ENCODE data around the gene TMA7B. TPM values are rescaled to one million over a fixed set of nuclear protein-coding genes. Genes with fewer than 3 reads are reported as not detected.

Gene TMA7B
- total RNA-seq, 2 donors from 2014 or later = 0.20 TPM; not detected in 1

DNA sequence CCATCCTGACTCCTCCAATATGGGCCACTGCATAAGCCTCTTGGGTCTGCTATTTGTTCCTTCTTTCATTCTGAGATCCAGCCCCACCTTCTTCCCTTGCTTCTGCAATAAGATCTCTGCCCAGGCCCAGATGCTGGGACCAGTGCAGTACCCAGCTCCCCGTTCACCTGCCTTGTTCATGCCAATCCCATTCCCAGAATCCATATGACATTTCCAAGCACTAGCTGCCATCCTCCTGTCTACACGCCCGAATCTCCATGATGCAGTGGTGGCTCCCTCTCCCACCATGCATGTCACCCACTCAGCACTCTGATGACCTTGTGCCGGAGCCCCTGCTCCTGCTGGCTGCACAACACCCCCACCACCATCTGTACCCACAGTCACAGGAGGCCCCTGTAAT, 23.1 kb downstream of the TMA7B start:
- H3K27me3 ChIP-seq = no peaks in the 10 kb centered on the region
- no peak for DNase-seq
- no peaks in the 10 kb centered on the region for H3K4me1 ChIP-seq
- H3K27ac ChIP-seq = no peak overlapping the region
- H3K9me3 ChIP-seq = no peaks in the 10 kb centered on the region
- TF ChIP-seq, protein P1, sequence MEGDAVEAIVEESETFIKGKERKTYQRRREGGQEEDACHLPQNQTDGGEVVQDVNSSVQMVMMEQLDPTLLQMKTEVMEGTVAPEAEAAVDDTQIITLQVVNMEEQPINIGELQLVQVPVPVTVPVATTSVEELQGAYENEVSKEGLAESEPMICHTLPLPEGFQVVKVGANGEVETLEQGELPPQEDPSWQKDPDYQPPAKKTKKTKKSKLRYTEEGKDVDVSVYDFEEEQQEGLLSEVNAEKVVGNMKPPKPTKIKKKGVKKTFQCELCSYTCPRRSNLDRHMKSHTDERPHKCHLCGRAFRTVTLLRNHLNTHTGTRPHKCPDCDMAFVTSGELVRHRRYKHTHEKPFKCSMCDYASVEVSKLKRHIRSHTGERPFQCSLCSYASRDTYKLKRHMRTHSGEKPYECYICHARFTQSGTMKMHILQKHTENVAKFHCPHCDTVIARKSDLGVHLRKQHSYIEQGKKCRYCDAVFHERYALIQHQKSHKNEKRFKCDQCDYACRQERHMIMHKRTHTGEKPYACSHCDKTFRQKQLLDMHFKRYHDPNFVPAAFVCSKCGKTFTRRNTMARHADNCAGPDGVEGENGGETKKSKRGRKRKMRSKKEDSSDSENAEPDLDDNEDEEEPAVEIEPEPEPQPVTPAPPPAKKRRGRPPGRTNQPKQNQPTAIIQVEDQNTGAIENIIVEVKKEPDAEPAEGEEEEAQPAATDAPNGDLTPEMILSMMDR (IDR thresholded peaks at IDR 0.05) = no peak
- H3K4me3 ChIP-seq = no peak overlapping the region
- no peaks in the 10 kb centered on the region for H3K36me3 ChIP-seq
- no peak overlapping the region for H3K9ac ChIP-seq (ENCODE audit: low read depth in 2 of 2, low read length in 2 of 2)
- intact Hi-C loops (cut with DNase I) = no loop called here

DNA sequence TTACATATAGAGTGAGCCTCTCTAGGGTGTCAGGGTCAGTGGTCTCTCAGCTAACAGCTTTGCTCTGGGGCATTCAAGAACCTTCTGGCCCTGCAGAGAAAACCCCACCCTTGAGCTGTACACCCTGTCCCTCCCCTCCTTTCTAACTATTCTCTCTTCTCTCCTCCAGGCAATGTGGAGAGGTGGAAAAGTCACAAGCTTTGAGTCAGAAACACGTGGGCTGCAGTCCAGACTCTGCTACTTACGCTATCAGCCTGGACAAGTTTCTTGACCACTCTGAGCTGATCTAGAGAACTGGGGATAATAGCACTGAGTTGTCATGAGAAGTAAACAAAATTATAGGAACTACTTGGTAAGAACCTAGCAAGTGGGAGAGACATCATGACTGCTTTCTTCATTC, 23.8 kb downstream of the TMA7B start:
- no peak overlapping the region for H3K4me3 ChIP-seq
- DNase-seq = no peak
- H3K9ac ChIP-seq (ENCODE audit: low read depth in 2 of 2, low read length in 2 of 2) = no peak overlapping the region
- H3K36me3 ChIP-seq = no peaks in the 10 kb centered on the region
- no peaks in the 10 kb centered on the region for H3K9me3 ChIP-seq
- no peaks in the 10 kb centered on the region for H3K4me1 ChIP-seq
- intact Hi-C loops (cut with DNase I) = no loop called here
- H3K27me3 ChIP-seq = no peaks in the 10 kb centered on the region
- H3K27ac ChIP-seq = no peak overlapping the region
- TF ChIP-seq, protein P1 (IDR thresholded peaks at IDR 0.05) = no peak

DNA sequence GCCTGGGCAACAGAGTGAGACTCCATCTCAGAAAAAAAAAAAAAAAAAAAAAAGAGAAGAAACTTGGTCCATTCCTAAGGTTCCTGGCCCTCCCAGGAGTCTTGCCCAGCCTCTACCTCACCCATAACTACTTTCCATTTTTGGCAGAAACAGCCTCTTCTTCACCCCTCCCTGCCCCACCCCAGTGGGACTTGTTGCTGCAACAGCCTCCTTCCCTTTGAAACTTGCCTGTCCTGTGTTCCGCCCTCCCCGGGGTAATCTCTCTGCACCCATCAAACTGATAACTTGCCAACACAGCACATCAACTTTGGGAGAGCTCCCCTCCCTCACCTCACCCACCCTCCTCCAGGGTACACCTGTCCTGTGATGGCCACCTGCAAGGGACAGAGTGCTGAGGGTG, 24.5 kb downstream of the TMA7B start:
- TF ChIP-seq, protein P1 (IDR thresholded peaks at IDR 0.05) = no peak
- DNase-seq = no peak
- H3K36me3 ChIP-seq = no peaks in the 10 kb centered on the region
- H3K4me1 ChIP-seq = no peaks in the 10 kb centered on the region
- no peaks in the 10 kb centered on the region for H3K27me3 ChIP-seq
- H3K4me3 ChIP-seq = no peak overlapping the region
- intact Hi-C loops (cut with DNase I) = no loop called here
- H3K27ac ChIP-seq = no peak overlapping the region
- no peaks in the 10 kb centered on the region for H3K9me3 ChIP-seq
- H3K9ac ChIP-seq (ENCODE audit: low read depth in 2 of 2, low read length in 2 of 2) = no peak overlapping the region

DNA sequence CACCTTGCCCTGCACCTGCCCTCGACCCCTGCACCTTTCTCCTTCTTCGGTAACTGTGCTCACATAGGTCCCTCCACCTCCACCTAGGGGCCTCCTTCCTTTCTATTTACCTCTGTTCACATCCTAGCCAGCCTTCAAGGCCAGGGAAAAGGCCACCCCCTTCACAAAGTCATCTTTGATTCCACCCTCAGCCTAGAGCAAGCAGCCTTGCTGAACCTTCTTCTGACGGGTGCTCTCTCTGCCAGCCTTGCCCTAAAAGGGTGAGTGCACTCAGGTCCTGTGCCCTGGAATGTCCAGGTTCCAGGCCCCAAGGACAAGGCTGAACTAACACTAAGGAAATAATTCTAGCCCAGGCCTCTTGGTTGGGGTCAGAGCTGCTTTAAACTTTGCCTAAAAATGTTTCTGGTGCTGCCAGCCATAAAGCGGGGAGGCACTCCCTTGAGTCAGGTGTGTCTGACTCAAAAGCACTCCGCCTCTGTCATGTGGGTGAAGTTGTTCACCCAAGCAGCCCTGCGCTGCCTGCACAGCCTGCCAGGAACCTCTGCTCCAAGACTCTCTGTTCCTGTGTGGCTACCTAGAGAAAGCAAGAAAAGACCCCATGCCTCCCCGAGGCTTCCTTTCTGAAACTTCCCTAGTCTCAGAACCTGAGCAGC, 25.3 kb downstream of the TMA7B start:
- Histone ChIP-seq H3K36me3 (no peaks in the 10 kb centered on the region), H3K27me3 (no peaks in the 10 kb centered on the region), H3K9ac (ENCODE audit: low read depth in 2 of 2, low read length in 2 of 2) (no peak overlapping the region), H3K9me3 (no peaks in the 10 kb centered on the region), H3K4me3 (no peak overlapping the region), H3K4me1 (no peaks in the 10 kb centered on the region), H3K27ac (no peak overlapping the region)
- DNase-seq = peak; percentile 60
- intact Hi-C loops (cut with DNase I) = no loop called here
- TF ChIP-seq, protein P1 (IDR thresholded peaks at IDR 0.05) = no peak

DNA sequence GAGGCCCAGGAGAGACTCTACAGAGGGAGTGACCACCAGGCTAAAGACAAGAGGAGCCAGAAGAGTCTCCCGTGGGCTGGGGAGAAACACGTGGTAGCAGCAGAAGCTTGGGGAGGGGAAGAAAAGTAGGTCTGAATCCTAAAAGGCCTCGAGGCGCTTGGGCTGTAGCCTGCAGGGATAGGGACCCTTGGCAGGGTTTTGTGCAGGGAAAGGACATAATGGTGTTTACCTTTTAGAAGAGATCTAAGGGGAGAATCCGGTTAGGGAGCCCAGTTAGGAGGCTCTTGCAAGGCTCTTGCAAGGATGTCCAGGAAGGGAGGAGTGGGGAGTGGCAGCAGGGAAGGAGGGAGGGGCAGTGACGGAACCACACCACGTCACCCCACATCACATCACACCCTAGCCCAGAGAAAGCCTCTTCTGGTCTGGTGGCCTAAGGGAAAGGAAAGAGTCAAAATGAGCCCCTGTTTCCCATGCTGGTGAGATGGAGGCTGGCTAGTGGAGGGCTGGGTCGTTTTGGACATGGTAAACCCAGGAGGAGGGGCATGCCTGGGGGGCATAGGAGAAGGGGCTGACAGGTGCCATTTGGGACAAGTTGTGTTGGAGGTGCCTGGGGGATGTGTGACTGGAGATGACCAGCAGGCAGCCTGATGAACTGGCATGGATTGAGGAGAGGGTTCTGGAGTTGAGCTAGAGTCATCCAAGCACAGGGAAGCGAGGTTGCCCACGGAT, 28.4 kb downstream of the TMA7B start:
- H3K27me3 ChIP-seq = peaks cover 3% of the 10 kb centered on the region
- no peak overlapping the region for H3K4me3 ChIP-seq
- intact Hi-C loops (cut with DNase I) = no loop called here
- no peaks in the 10 kb centered on the region for H3K4me1 ChIP-seq
- H3K36me3 ChIP-seq = no peaks in the 10 kb centered on the region
- TF ChIP-seq, protein P1 (IDR thresholded peaks at IDR 0.05) = no peak
- no peak overlapping the region for H3K9ac ChIP-seq (ENCODE audit: low read depth in 2 of 2, low read length in 2 of 2)
- H3K9me3 ChIP-seq = no peaks in the 10 kb centered on the region
- no peak for DNase-seq
- H3K27ac ChIP-seq = no peak overlapping the region

Measured in colonic mucosa (tissue), 4 donors.